PC-3 (cell line): Measurements from ENCODE around the gene CCR7. TPM values are rescaled to one million over a fixed set of nuclear protein-coding genes. Genes with fewer than 3 reads are reported as not detected.

Source experiments
- ATAC-seq: fragments of 200-7000 bp; cut with Tn5 transposase; 2 replicates; pipeline ENCODE4 v1.9.1; 2020; ENCODE audit warnings: mild to moderate bottlenecking, moderate library complexity
- BruUV-seq: library from RNA; stranded (reverse); fragments of 400-500 nt; replicated peaks from 2 replicates; lab custom pipeline; 2021; lab: Mats Ljungman, UMichigan
- CTCF ChIA-PET: fragments of 300-600 bp; sonication (Branson Sonifier 250); formaldehyde crosslinking; loops from one replicate; lab custom pipeline; 2022; ENCODE audit warnings: antibody characterized with exemption; lab: Charles Lee
- POLR2A ChIA-PET: fragments of 300-600 bp; sonication (Branson Sonifier 250); formaldehyde crosslinking; loops from one replicate; lab custom pipeline; 2022; ENCODE audit warnings: antibody characterized with exemption; ENCODE audit not compliant: unreplicated experiment; lab: Charles Lee
- DNase-seq: peaks from one replicate; pipeline ENCODE4 v3.0.0-alpha.2; 2015
- H2AFZ ChIP-seq: fragments of 300-600 bp; sonication (generic); 2 replicates; pipeline ENCODE4 v1.6.0; 2016; ENCODE audit warnings: antibody characterized with exemption, low read length
- H3F3A ChIP-seq: fragments of 300-600 bp; sonication (generic); one replicate; pipeline ENCODE4 v1.6.0; 2017; ENCODE audit warnings: antibody characterized with exemption, low read length, control low read depth, mild to moderate bottlenecking; ENCODE audit not compliant: unreplicated experiment
- H3K27ac ChIP-seq: fragments of 300-600 bp; sonication (generic); 2 replicates; pipeline ENCODE4 v1.5.1; 2016; ENCODE audit warnings: mild to moderate bottlenecking, low read length
- H3K27me3 ChIP-seq: fragments of 300-600 bp; sonication (generic); 2 replicates; pipeline ENCODE4 v1.6.1; 2016; ENCODE audit warnings: low read length, mixed read lengths
- H3K36me3 ChIP-seq: fragments of 300-600 bp; sonication (generic); 2 replicates; pipeline ENCODE4 v1.6.1; 2016; ENCODE audit warnings: low read depth, mixed run types, low read length, mixed read lengths
- H3K4me1 ChIP-seq: fragments of 300-600 bp; sonication (generic); 2 replicates; pipeline ENCODE4 v1.5.1; 2016; ENCODE audit warnings: low read length; ENCODE audit not compliant: insufficient read depth
- H3K4me2 ChIP-seq: fragments of 300-600 bp; sonication (generic); 2 replicates; pipeline ENCODE4 v1.6.0; 2016; ENCODE audit warnings: low read length
- H3K4me3 ChIP-seq: fragments of 300-600 bp; sonication (generic); 2 replicates; pipeline ENCODE4 v1.5.1; 2016; ENCODE audit warnings: mild to moderate bottlenecking, low read length, mixed read lengths
- H3K79me2 ChIP-seq: fragments of 300-600 bp; sonication (generic); 2 replicates; pipeline ENCODE4 v1.6.1; 2017; ENCODE audit warnings: low read length, mixed read lengths
- H3K9ac ChIP-seq: fragments of 300-600 bp; sonication (generic); 2 replicates; pipeline ENCODE4 v1.6.0; 2016; ENCODE audit warnings: mild to moderate bottlenecking, low read length
- H3K9me2 ChIP-seq: fragments of 300-600 bp; sonication (generic); replicated peaks from 2 replicates; pipeline ENCODE4 v1.6.1; 2016; ENCODE audit warnings: mixed run types, low read length, mixed read lengths
- H3K9me3 ChIP-seq: fragments of 300-600 bp; sonication (generic); 2 replicates; pipeline ENCODE4 v1.6.1; 2016; ENCODE audit warnings: low read length, mixed read lengths
- H4K20me1 ChIP-seq: fragments of 300-600 bp; sonication (generic); 2 replicates; pipeline ENCODE4 v1.6.1; 2016; ENCODE audit warnings: low read length, mixed read lengths
- CTCF ChIP-seq: fragments of 300-600 bp; sonication (generic); conservative IDR thresholded peaks from 2 replicates; pipeline ENCODE4 v1.5.1; 2017; ENCODE audit warnings: antibody characterized with exemption, low read depth, mild to moderate bottlenecking, low read length
- EZH2 ChIP-seq: fragments of 300-600 bp; sonication (generic); IDR thresholded peaks from one replicate; pipeline ENCODE4 v1.6.1; 2017; ENCODE audit warnings: antibody characterized with exemption, mild to moderate bottlenecking, low read length; ENCODE audit not compliant: unreplicated experiment
- EZH2phosphoT487 ChIP-seq: fragments of 300-600 bp; sonication (generic); IDR thresholded peaks from 2 replicates; pipeline ENCODE4 v1.6.1; 2018; ENCODE audit warnings: mild to moderate bottlenecking, antibody characterized with exemption, low read length, borderline replicate concordance
- intact Hi-C: fragments of 100-400 bp; cut with micrococcal nuclease; formaldehyde crosslinking; loops from 2 replicates; pipeline ENCODE4 v1.9.0; 2023
- total RNA-seq: library from RNA; depleted of rRNA; stranded (reverse); fragments of >200 nt; gene quantifications from 2 replicates; pipeline ENCODE4 v1.2.3, GENCODE V29; 2014

Gene CCR7
- total RNA-seq, 1 experiment from 2014 or later: not detected

- no peak overlapping the region for H2AFZ ChIP-seq
- no peaks in the 10 kb centered on the region for H3K27me3 ChIP-seq
- no peak overlapping the region for H3K4me3 ChIP-seq
- H3K9me3 ChIP-seq: no peaks in the 10 kb centered on the region
- no peaks in the 10 kb centered on the region for H3K36me3 ChIP-seq
- peaks cover 6% of the 10 kb centered on the region; the same call in 1 of the 2 replicates for H3K4me1 ChIP-seq
- no peaks in the 10 kb centered on the region for H3K9me2 ChIP-seq
- H3F3A ChIP-seq: no peaks in the 10 kb centered on the region
- DNase-seq: no peak
- no peaks in the 10 kb centered on the region for H3K79me2 ChIP-seq
- TF ChIP-seq CTCF: no peak
- no peak for TF ChIP-seq EZH2phosphoT487
- no peak for TF ChIP-seq EZH2
- ChIA-PET CTCF (no interaction called here), POLR2A (no interaction called here)
- no TSS peak for BruUV-seq
- no peak overlapping the region for H3K27ac ChIP-seq
- H4K20me1 ChIP-seq: no peaks in the 10 kb centered on the region
- H3K9ac ChIP-seq: no peak overlapping the region
- ATAC-seq: no peak
- no peak overlapping the region for H3K4me2 ChIP-seq
- intact Hi-C loops: loop anchor here (5.0 to 10.0 kb wide), 2 partner anchors 118 to 261 kb away; partner anchors contain the start of gene IGFBP4
Measured at GRCh38 chr17:40562838-40563219, 2.4 kb downstream of the CCR7 start.

- Histone ChIP-seq H3K9ac (no peak overlapping the region), H3K79me2 (no peaks in the 10 kb centered on the region), H3F3A (no peaks in the 10 kb centered on the region), H3K36me3 (no peaks in the 10 kb centered on the region), H3K27me3 (no peaks in the 10 kb centered on the region), H4K20me1 (no peaks in the 10 kb centered on the region), H3K4me2 (no peak overlapping the region), H3K9me2 (no peaks in the 10 kb centered on the region), H3K9me3 (no peaks in the 10 kb centered on the region), H3K4me1 (peaks cover 6% of the 10 kb centered on the region; the same call in 1 of the 2 replicates), H3K27ac (no peak overlapping the region), H3K4me3 (no peak overlapping the region), H2AFZ (no peak overlapping the region)
- no TSS peak for BruUV-seq
- no peak for DNase-seq
- ChIA-PET POLR2A (no interaction called here), CTCF (no interaction called here)
- intact Hi-C loops: loop anchor here (5.0 to 10.0 kb wide), 2 partner anchors 117 to 260 kb away; partner anchors contain the start of gene IGFBP4
- TF ChIP-seq EZH2phosphoT487 (no peak), EZH2 (no peak), CTCF (no peak; the same call in 1 of the 2 replicates)
- no peak for ATAC-seq
Measured at GRCh38 chr17:40561871-40562611, 3.2 kb downstream of the CCR7 start.
